H1 (cell line): ENCODE measurements around the gene AGBL1. TPM values are rescaled to one million over a fixed set of nuclear protein-coding genes. Genes with fewer than 3 reads are reported as not detected.

ENCODE experiments used
- BACH1 ChIP-seq: IDR thresholded peaks from 2 replicates; pipeline ENCODE4 v1.6.1; 2012; ENCODE audit warnings: low read length, improper control_type of control experiment
- KDM4A ChIP-seq: IDR thresholded peaks from one replicate; pipeline ENCODE4 v1.7.1; 2012; ENCODE audit warnings: low read depth, mild to moderate bottlenecking, moderate library complexity, low read length, inconsistent platforms; ENCODE audit not compliant: severe bottlenecking
- MAFK ChIP-seq: IDR thresholded peaks from 2 replicates; pipeline ENCODE4 v1.6.1; 2012; ENCODE audit warnings: low read depth, mild to moderate bottlenecking, improper control_type of control experiment, low read length
- SIX5 ChIP-seq: IDR thresholded peaks from 2 replicates; pipeline ENCODE4 v1.6.1; 2011; ENCODE audit warnings: mild to moderate bottlenecking, low read depth, low read length
- TAF7 ChIP-seq: optimal IDR thresholded peaks from 2 replicates; pipeline ENCODE3; 2011; ENCODE audit warnings: low read depth, mild to moderate bottlenecking, inconsistent platforms, low read length, moderate library complexity, borderline replicate concordance
- polyA plus RNA-seq, 7 experiments: library from polyadenylated mRNA; depleted of rRNA in 3 of 7; stranded (reverse) in 5 of 7; unstranded in 2 of 7; fragments of >200 nt in 5 of 7; fragments of 200-250 nt in 2 of 7; gene quantifications; 1 replicate in 5 of 7; 2 replicates in 1 of 7; 4 replicates in 1 of 7; pipeline versions ENCODE4 v1.2.1 to v1.2.3, GENCODE V29; 2011 to 2013; ENCODE audit warnings: missing spikeins in 2 of 7, mixed read lengths in 2 of 7
- total RNA-seq: library from RNA; stranded (reverse); fragmentation: NEBNext Ultra II Directional; extraction: Animal tissue kit (Norgen Biotek cat#: 25700); gene quantifications from 2 replicates; pipeline ENCODE4 v1.2.1, GENCODE V29; 2021

Gene AGBL1
- total and polyA plus RNA-seq, 2 of the 8 experiments (the other 6 are each of a cell fraction or from before 2014, with no cell fraction given): not detected

- TF ChIP-seq SIX5: no peak
- no peak for TF ChIP-seq BACH1
- TF ChIP-seq TAF7: no peak
- no peak for TF ChIP-seq MAFK
- no peak for TF ChIP-seq KDM4A
Measured at GRCh38 chr15:86493884-86494283, 414.2 kb downstream of the AGBL1 start (continued).
